HepG2 (cell line): ENCODE measurements around the gene KIAA1614. TPM values are rescaled to one million over a fixed set of nuclear protein-coding genes. Genes with fewer than 3 reads are reported as not detected.
A peak's percentile ranks its signal among the peaks of the same experiment; 100 is the strongest.

Experiments used
- ARID3A ChIP-seq: IDR thresholded peaks from 2 replicates; pipeline ENCODE4 v1.6.1; 2012; ENCODE audit warnings: low read depth, low read length, improper control_type of control experiment
- CAMTA2 ChIP-seq: sonication (generic); formaldehyde crosslinking; IDR thresholded peaks from 2 replicates; pipeline ENCODE4 v1.4.0; 2020; ENCODE audit warnings: mild to moderate bottlenecking, missing genetic modification reagents, borderline replicate concordance
- CENPBD1 ChIP-seq: sonication (generic); formaldehyde crosslinking; IDR thresholded peaks from 2 replicates; pipeline ENCODE4 v1.8.0; 2022; ENCODE audit warnings: missing genetic modification reagents, low read depth, mild to moderate bottlenecking, borderline replicate concordance
- ESRRA ChIP-seq: sonication (generic); formaldehyde crosslinking; IDR thresholded peaks from 2 replicates; pipeline ENCODE4 v1.5.1; 2020; ENCODE audit warnings: mild to moderate bottlenecking, low read depth, missing genetic modification reagents
- FUBP1 ChIP-seq: sonication (generic); formaldehyde crosslinking; IDR thresholded peaks from 2 replicates; pipeline ENCODE4 v1.5.1; 2020; ENCODE audit warnings: missing genetic modification reagents, mild to moderate bottlenecking, borderline replicate concordance
- KLF12 ChIP-seq: sonication (generic); formaldehyde crosslinking; IDR thresholded peaks from 2 replicates; pipeline ENCODE4 v1.4.0; 2020; ENCODE audit warnings: missing genetic modification reagents, borderline replicate concordance
- KLF9 ChIP-seq: IDR thresholded peaks from 2 replicates; pipeline ENCODE4 v1.6.1; 2016; ENCODE audit warnings: low read depth
- MIER3 ChIP-seq: IDR thresholded peaks from 2 replicates; pipeline ENCODE4 v1.6.1; 2016; ENCODE audit warnings: missing compliant biosample characterization, borderline replicate concordance
- MYC ChIP-seq: sonication (generic); formaldehyde crosslinking; IDR thresholded peaks from 2 replicates; pipeline ENCODE4 v1.9.0; 2021; ENCODE audit warnings: missing genetic modification reagents, borderline replicate concordance
- NCOR1 ChIP-seq: fragments of 200-600 bp; sonication (generic); IDR thresholded peaks from 2 replicates; pipeline ENCODE4 v1.7.0; 2017; ENCODE audit warnings: antibody characterized with exemption, low read length, borderline replicate concordance
- PRDM15 ChIP-seq: sonication (generic); formaldehyde crosslinking; IDR thresholded peaks from 2 replicates; pipeline ENCODE4 v1.4.0; 2020; ENCODE audit warnings: missing genetic modification reagents
- REL ChIP-seq: sonication (generic); formaldehyde crosslinking; conservative IDR thresholded peaks from 2 replicates; pipeline ENCODE4 v1.8.0; 2022; ENCODE audit warnings: mild to moderate bottlenecking, missing genetic modification reagents, moderate library complexity
- SAFB2 ChIP-seq: sonication (generic); formaldehyde crosslinking; IDR thresholded peaks from 2 replicates; pipeline ENCODE4 v1.5.1; 2020; ENCODE audit warnings: missing genetic modification reagents, low read depth, mild to moderate bottlenecking, borderline replicate concordance
- TCF12 ChIP-seq, 2 experiments: fragments of 450-650 bp in 1 of 2; sonication (generic) in 1 of 2; formaldehyde crosslinking in 1 of 2; IDR thresholded peaks; 2 replicates each; pipeline versions ENCODE4 v1.6.1 to v1.8.0; 2017 to 2022; ENCODE audit warnings: antibody characterized with exemption in 1 of 2, mild to moderate bottlenecking in 1 of 2, missing genetic modification reagents in 1 of 2, moderate library complexity in 1 of 2
- TCF7 ChIP-seq: sonication (generic); IDR thresholded peaks from 2 replicates; pipeline ENCODE4 v1.6.1; 2016; ENCODE audit warnings: antibody characterized with exemption, low read depth
- YY1 ChIP-seq: IDR thresholded peaks from 2 replicates; pipeline ENCODE4 v1.6.1; 2011; ENCODE audit warnings: low read length, low read depth, moderate library complexity, mild to moderate bottlenecking; ENCODE audit not compliant: insufficient read depth, insufficient replicate concordance
- ZIK1 ChIP-seq: sonication (generic); formaldehyde crosslinking; IDR thresholded peaks from 2 replicates; pipeline ENCODE4 v1.5.0; 2020; ENCODE audit warnings: mild to moderate bottlenecking, low read depth, missing genetic modification reagents, borderline replicate concordance
- ZNF850 ChIP-seq: sonication (generic); formaldehyde crosslinking; conservative IDR thresholded peaks from 2 replicates; pipeline ENCODE4 v1.9.0; 2021; ENCODE audit warnings: mild to moderate bottlenecking, missing genetic modification reagents
- ZNF891 ChIP-seq: sonication (generic); formaldehyde crosslinking; IDR thresholded peaks from 2 replicates; pipeline ENCODE4 v1.5.0; 2020; ENCODE audit warnings: mild to moderate bottlenecking, missing genetic modification reagents
- polyA plus RNA-seq, 8 experiments: library from polyadenylated mRNA; depleted of rRNA in 3 of 8; stranded (reverse) in 7 of 8; unstranded in 1 of 8; fragments of >200 nt; fragmentation: Illumina TruSeq in 4 of 8; extraction: Trizol in 4 of 8; gene quantifications; 2 replicates each; pipeline versions ENCODE4 v1.2.1 to v1.2.3, GENCODE V29; 2011 to 2016; ENCODE audit warnings: low read depth in 4 of 8, missing spikeins in 1 of 8, mixed read lengths in 1 of 8; ENCODE audit not compliant: insufficient read depth in 1 of 8
- total RNA-seq, 5 experiments: library from RNA; depleted of rRNA; stranded (reverse); fragments of >200 nt; fragmentation: Illumina TruSeq; extraction: Trizol; gene quantifications; 2 replicates each; pipeline ENCODE4 v1.2.3, GENCODE V29; 2016; ENCODE audit warnings: low read depth in 1 of 5

KIAA1614 gene
- total and polyA plus RNA-seq, 2 of the 13 experiments (the other 11 are each of a cell fraction or from before 2014, with no cell fraction given) = 0.15 to 0.77 TPM

GRCh38 chr1:180935326-180936109 is 22.8 kb downstream of the KIAA1614 start (continued):
- TF ChIP-seq PRDM15 (CRISPR knock-in tag) (peak; percentile 88), MIER3 (0 out of 2 replicates have a peak, but pooled peaks have one; percentile 41), SAFB2 (CRISPR knock-in tag) (0 out of 2 replicates have a peak, but pooled peaks have one; percentile 49), NCOR1 (no peak), ZNF891 (CRISPR knock-in tag) (peak; percentile 29; the same call in 1 of the 2 replicates), ESRRA (no peak), KLF12 (CRISPR knock-in tag) (no peak), TCF12 (IDR thresholded peaks at IDR 0.05) (no peak), TCF12 (CRISPR knock-in tag; IDR thresholded peaks at IDR 0.05) (no peak), FUBP1 (CRISPR knock-in tag) (no peak), KLF9 (CRISPR knock-in tag) (no peak), ZNF850 (CRISPR knock-in tag) (no peak), YY1 (no peak), ARID3A (no peak), TCF7 (no peak), REL (CRISPR knock-in tag) (no peak), MYC (CRISPR knock-in tag) (peak; percentile 64), ZIK1 (CRISPR knock-in tag) (0 out of 2 replicates have a peak, but pooled peaks have one; percentile 34), CAMTA2 (no peak), CENPBD1 (CRISPR knock-in tag) (no peak)
